Nephron (organoid): Measurements from ENCODE around the gene FBXL2.

ENCODE experiments used
- H3K27ac Mint-ChIP-seq, 3 experiments: 2 replicates each; pipeline ENCODE4 v1.8.0; 2020; ENCODE audit warnings: mixed read lengths in 3 of 3, mild to moderate bottlenecking in 2 of 3, moderate library complexity in 1 of 3
- H3K27me3 Mint-ChIP-seq: 2 replicates; pipeline ENCODE4 v1.8.0; 2021; ENCODE audit warnings: low read depth, mild to moderate bottlenecking, moderate library complexity, mixed read lengths
- H3K36me3 Mint-ChIP-seq: 2 replicates; pipeline ENCODE4 v1.8.0; 2020; ENCODE audit warnings: low read depth, mixed read lengths
- H3K4me1 Mint-ChIP-seq: 2 replicates; pipeline ENCODE4 v1.8.0; 2020; ENCODE audit warnings: mixed read lengths
- H3K4me3 Mint-ChIP-seq, 3 experiments: 2 replicates each; pipeline ENCODE4 v1.8.0; 2020; ENCODE audit warnings: mild to moderate bottlenecking in 3 of 3, mixed read lengths in 3 of 3, moderate library complexity in 2 of 3
- H3K9me3 Mint-ChIP-seq: 2 replicates; pipeline ENCODE4 v1.8.0; 2020; ENCODE audit warnings: mixed read lengths
- TF ChIP-seq, protein P1 (sequence below), 3 experiments: fragments of 200-600 bp; sonication (generic); IDR thresholded peaks; one replicate each; pipeline ENCODE4 v1.5.0; 2021; ENCODE audit warnings: antibody characterized with exemption in 3 of 3; ENCODE audit not compliant: unreplicated experiment in 3 of 3

The FBXL2 gene

DNA sequence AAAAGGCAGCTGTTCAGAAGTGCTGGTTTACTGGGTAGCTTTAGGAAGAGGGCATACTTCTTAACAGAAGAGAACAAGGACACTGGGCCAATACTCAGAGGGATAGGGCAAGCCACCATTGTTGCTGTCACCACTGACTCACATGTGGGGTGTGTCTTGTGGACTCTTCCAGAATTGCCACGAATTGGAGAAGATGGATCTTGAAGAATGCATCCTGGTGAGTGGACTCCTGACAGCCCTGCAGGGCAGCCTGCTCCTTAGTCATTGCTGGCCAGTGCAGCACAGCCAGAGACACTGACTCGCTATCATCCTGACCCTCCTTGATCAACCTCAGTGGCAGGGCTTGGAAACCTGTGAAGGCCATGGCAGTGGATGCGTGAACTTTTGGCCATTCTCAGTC is 100.7 kb downstream of the FBXL2 start:
- Mint-ChIP-seq H3K4me1 (no peaks in the 10 kb centered on the region), H3K36me3 (peaks cover 37% of the 10 kb centered on the region), H3K4me3 (no peak overlapping the region), H3K27ac (no peak overlapping the region), H3K9me3 (no peaks in the 10 kb centered on the region), H3K27me3 (no peaks in the 10 kb centered on the region)
- TF ChIP-seq, protein P1, sequence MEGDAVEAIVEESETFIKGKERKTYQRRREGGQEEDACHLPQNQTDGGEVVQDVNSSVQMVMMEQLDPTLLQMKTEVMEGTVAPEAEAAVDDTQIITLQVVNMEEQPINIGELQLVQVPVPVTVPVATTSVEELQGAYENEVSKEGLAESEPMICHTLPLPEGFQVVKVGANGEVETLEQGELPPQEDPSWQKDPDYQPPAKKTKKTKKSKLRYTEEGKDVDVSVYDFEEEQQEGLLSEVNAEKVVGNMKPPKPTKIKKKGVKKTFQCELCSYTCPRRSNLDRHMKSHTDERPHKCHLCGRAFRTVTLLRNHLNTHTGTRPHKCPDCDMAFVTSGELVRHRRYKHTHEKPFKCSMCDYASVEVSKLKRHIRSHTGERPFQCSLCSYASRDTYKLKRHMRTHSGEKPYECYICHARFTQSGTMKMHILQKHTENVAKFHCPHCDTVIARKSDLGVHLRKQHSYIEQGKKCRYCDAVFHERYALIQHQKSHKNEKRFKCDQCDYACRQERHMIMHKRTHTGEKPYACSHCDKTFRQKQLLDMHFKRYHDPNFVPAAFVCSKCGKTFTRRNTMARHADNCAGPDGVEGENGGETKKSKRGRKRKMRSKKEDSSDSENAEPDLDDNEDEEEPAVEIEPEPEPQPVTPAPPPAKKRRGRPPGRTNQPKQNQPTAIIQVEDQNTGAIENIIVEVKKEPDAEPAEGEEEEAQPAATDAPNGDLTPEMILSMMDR (IDR thresholded peaks at IDR 0.05; ENCODE audit: unreplicated experiment in 3 of 3), result no peak

DNA sequence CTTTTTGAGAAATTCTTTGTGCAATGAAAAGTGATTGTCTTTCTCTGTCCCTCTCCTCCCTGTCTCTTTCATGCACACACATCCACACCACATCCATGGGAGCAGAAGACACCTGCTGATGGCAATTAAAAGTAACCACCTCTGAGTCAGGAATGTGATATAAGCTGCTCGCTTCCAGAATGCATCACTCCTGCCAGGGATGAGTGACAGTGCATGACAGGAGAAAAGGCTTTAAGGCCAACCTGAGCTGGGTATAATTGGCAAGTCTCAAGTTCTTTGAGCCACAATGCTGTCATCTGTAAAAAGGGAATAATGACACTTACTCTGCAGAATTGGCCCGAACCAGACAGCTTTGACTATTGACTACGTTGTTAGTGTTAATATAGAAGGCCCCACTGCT is 103.4 kb downstream of the FBXL2 start:
- H3K27me3 Mint-ChIP-seq, result no peaks in the 10 kb centered on the region
- no peaks in the 10 kb centered on the region for H3K4me1 Mint-ChIP-seq
- H3K36me3 Mint-ChIP-seq, result peaks cover 48% of the 10 kb centered on the region
- no peak overlapping the region for H3K4me3 Mint-ChIP-seq
- TF ChIP-seq, protein P1 (IDR thresholded peaks at IDR 0.05; ENCODE audit: unreplicated experiment in 3 of 3), result no peak
- no peaks in the 10 kb centered on the region for H3K9me3 Mint-ChIP-seq
- H3K27ac Mint-ChIP-seq, result no peak overlapping the region

DNA sequence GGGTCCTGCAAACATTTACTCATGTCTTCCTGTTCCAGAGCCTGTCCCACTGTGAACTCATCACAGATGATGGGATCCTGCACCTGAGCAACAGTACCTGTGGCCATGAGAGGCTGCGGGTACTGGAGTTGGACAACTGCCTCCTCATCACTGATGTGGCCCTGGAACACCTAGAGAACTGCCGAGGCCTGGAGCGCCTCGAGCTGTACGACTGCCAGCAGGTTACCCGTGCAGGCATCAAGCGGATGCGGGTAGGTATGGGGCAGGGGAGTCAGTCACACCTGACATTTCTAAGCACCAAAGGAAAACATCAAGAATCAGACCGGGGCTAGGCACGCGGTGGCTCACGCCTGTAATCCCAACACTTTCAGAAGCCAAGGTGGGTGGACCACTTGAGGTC is 106.7 kb downstream of the FBXL2 start:
- Mint-ChIP-seq H3K27me3 (no peaks in the 10 kb centered on the region), H3K27ac (no peak overlapping the region), H3K9me3 (no peaks in the 10 kb centered on the region), H3K36me3 (peaks cover 49% of the 10 kb centered on the region), H3K4me1 (no peaks in the 10 kb centered on the region), H3K4me3 (no peak overlapping the region)
- TF ChIP-seq, protein P1 (IDR thresholded peaks at IDR 0.05; ENCODE audit: unreplicated experiment in 3 of 3), result no peak

DNA sequence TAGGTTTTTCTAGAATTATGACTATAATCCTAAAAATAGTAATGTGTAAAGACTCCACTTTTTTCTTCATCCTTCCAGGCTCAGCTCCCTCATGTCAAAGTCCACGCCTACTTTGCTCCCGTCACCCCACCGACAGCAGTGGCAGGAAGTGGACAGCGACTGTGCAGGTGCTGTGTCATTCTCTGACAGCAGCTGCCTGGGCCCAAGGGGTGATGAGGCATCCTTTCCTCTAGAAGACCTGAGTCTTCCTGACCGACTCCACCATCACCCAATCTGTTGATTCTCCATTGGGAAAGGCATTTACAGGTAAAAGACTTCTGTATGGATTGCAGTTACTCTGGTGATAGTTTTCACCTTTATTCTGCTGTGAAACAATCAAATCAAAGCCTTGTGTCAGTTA is 108.2 kb downstream of the FBXL2 start:
- no peaks in the 10 kb centered on the region for H3K27me3 Mint-ChIP-seq
- TF ChIP-seq, protein P1 (IDR thresholded peaks at IDR 0.05; ENCODE audit: unreplicated experiment in 3 of 3), result no peak
- no peak overlapping the region for H3K27ac Mint-ChIP-seq
- H3K9me3 Mint-ChIP-seq, result no peaks in the 10 kb centered on the region
- no peaks in the 10 kb centered on the region for H3K4me1 Mint-ChIP-seq
- H3K4me3 Mint-ChIP-seq, result no peak overlapping the region
- H3K36me3 Mint-ChIP-seq, result peaks cover 59% of the 10 kb centered on the region

DNA sequence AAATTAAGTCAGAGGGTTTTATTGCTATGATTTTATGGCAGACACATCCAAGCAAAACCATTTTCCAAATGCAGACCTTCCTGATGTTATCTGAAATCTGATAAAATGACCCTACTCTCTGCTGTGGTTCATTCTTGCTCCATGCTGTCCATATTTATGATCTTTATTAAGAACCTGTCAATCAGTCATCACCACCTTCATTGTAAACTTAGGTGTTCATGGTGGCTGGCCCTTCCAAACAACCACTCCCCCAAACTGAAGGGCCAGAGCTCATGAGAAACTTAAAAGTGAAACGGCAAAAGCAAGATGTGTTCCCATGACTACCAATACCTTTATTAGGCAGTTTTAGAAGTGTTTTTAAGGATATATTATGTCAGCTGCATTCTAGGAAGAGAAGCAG is 109.4 kb downstream of the FBXL2 start:
- TF ChIP-seq, protein P1 (IDR thresholded peaks at IDR 0.05; ENCODE audit: unreplicated experiment in 3 of 3), result no peak
- Mint-ChIP-seq H3K4me3 (no peak overlapping the region), H3K4me1 (no peaks in the 10 kb centered on the region)

DNA sequence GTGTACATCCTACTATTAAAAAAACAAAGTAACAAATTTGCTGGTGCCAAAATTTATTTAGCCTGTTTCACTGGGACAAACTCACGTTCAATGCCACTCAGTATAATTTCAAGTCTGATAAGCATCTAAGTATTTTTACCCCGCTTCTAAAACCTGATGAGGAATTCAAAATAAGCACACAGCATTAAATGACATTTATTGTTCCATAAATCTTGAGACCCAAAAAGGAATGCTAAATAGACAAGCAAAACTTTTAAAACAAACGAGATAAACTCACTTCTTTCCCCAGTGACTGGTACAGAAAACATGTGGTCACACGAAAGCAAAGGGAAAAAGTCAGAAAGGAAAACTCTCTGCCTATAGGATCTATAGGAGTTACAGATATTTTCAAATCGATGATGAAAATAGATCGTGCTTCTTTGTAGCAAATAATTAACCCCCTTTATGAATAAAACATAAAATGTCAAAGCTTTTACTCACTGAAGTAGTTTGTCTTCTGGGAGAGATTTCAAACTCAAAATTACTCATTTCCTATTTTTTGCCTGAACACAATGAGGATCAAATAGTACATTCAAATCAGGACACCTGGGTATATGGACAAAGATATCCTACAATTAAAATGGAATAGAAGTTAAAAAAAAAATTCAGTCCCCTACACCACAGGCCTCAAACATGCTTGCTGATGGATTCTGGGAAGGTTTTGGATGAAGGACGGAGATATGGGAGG is 111.3 kb downstream of the FBXL2 start:
- no peaks in the 10 kb centered on the region for H3K27me3 Mint-ChIP-seq
- H3K4me3 Mint-ChIP-seq, result no peak overlapping the region
- TF ChIP-seq, protein P1 (IDR thresholded peaks at IDR 0.05; ENCODE audit: unreplicated experiment in 3 of 3), result no peak
- peak overlapping the region in 1 of 3 experiments; percentile 19 for H3K27ac Mint-ChIP-seq
- H3K9me3 Mint-ChIP-seq, result no peaks in the 10 kb centered on the region
- H3K36me3 Mint-ChIP-seq, result peaks cover 70% of the 10 kb centered on the region
- no peaks in the 10 kb centered on the region for H3K4me1 Mint-ChIP-seq

More for the DNA sequence above, 109.4 kb downstream of the FBXL2 start:
- no peak overlapping the region for H3K27ac Mint-ChIP-seq
- H3K36me3 Mint-ChIP-seq, result peaks cover 63% of the 10 kb centered on the region
- H3K27me3 Mint-ChIP-seq, result no peaks in the 10 kb centered on the region
- no peaks in the 10 kb centered on the region for H3K9me3 Mint-ChIP-seq
